Effector CD8-positive, alpha-beta T cell (primary cell): ENCODE results near the gene CPLX1.
"Not testable (repeated sequence)": the region's sequence is repeated elsewhere in the genome, so short reads cannot be mapped to it uniquely, and the experiment has no call there.

ENCODE experiments used
- DNase-seq: peaks from one replicate; lab custom pipeline; 2025; lab: John Stamatoyannopoulos, UW

Gene CPLX1

GRCh38 chr4:757111-757510 is 68.8 kb downstream of the CPLX1 start:
- no peak for DNase-seq

DNA sequence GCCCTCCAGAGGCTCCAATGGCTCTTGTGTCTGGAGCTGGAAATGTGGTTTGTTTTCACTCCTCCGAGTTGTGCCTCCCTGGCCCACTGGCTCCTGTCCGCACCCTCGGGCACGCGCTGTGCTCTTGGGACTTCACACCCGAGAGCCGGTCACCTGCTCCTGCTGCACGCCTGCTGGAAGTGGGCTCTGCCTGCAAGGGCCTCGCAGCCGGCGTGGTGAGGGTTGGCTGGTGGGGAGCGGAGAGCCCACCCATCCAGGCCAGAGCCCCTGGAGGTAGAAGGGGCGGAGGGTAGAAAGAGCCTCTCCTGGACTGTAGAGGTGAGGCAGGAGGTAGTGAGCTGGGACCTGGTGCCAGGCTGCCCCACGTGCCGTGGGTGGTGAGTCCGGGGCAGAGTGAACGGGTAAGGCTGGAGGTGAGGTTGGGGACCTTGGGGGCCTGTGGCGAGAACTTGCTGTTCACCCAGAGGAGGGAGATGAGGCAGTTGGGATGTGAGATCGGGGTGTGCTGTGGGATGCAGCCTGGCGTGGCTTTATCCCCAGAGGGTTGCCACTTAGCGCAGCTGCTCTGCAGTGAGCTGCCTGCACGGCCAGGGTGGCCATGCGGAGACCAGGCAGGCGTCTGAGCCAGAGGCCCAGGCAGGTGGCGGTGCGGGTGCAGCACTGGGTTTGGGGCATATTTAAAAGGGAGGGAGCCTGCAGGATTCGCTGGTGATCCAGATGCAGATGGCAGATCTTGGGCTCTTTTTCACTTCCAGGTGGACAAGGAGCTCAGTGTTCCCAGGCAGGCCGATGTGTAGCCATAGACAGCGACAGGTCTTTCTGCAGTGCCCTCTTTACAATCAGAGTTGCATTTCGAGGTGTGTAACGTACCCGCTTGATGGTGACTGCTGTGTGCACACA is 71.5 kb downstream of the CPLX1 start:
- no peak for DNase-seq

DNA sequence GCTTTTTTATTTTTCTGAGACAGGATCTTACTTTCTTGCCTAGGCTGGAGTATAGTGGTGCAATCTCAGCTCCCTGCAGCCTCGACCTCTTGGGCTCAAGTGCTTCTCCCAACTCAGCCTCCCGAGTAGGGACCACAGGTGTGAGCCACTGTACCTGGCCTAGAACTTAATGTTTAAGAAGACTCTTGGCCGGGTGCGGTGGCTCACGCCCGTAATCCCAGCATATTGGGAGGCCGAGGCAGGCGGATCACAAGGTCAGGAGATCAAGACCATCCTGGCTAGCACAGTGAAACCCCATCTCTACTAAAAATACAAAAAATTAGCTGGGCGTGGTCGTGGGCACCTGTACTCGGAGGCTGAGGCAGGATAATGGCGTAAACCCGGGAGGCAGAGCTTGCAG is 72.7 kb downstream of the CPLX1 start:
- DNase-seq: not testable (repeated sequence)

DNA sequence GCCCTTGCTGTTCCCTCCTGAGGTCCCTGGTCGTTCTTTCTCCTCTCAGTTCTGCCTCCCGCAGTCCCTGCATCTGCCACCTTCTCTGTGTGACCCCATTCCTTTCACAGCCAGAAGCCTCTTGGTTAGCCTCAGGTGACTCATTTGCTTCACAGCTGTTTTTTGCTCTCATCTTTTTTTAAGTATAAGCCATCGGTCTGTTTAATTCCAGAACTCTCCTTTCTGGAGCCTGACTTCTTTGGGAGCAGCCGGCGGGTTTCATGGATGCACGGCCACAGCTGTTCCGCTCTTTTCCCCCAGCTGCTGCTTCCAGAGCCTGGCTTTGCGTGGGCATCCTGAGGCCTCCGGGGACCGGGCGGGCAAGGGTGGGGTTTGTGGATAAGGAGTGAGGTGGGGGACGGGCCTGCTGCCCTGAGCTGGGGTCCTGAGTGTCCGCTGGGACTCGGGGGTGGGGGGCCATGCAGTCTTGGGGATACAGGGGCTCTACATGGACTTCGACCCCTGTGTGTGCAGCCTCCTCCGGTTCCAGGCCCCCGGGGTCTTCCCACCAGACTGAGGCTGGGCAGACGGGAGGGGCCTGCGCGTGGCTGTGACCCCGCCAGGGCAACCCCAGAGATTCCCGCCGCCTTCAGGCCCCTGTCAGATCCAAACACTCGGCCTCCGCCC is 73.6 kb downstream of the CPLX1 start:
- no peak for DNase-seq

DNA sequence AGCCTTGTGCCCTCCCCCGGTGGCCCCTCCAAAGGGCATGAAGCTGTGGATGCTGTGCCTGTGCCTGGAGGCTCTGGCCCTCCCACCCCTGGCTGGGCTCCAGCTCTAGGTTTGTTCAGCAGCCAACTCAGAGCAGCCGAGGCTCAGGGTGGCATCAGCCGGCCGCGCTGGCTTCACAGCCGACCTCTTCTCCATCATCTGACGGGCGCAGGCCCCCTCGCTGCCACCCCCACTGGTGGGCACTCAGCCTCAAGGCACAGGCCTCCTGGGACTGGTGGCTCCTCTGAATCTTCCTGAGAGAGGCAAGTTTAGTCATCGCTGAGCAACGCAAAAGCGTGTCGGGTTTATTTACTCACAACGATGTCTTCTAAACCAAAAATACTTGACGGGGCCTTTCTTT is 74.3 kb downstream of the CPLX1 start:
- no peak for DNase-seq

DNA sequence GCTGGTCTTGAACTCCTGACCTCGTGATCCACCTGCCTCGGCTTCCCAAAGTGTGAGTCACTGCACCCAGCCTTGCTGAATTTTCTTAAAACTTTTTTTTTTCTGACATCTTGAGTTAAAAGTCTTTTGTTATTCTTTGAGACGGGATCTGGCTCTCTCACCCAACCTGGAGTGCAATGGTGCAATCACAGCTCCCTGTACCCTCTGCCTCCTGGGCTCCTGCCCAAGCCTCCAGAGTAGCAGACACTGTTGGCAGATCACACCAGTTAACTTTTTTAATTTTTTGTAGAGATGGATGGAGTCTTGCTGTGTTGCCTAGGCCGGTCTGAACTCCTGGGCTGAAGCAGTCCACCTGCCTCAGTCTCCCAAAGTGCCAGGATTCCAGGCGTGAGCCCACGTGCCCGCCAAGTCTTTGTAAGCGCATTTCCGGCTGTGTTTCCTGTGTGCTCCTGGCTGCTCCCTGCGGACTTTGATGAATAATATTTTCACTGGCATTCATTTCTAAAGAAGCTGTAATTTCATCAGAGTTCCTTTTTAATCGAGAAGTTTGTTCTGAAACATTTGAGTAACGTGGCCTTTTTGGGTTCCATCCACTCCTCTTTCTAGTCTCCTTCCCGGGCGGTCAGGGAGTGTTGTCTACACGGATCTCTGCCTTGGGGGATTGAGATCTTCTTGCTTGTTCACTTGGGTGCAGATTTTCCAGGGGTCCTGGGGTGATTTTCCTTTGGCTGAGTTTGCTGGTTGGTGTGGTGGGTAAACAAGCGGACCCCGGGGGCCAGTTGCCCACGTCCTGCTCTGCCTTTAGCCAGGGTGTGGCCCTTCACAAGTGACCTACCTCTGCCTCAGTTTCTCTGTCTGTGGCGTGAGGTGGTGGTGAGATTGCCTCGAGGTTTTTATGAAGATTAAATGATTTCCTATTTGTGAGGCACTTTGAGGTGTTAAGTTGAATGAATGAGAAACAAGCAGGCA is 75.9 kb downstream of the CPLX1 start:
- no peak for DNase-seq

DNA sequence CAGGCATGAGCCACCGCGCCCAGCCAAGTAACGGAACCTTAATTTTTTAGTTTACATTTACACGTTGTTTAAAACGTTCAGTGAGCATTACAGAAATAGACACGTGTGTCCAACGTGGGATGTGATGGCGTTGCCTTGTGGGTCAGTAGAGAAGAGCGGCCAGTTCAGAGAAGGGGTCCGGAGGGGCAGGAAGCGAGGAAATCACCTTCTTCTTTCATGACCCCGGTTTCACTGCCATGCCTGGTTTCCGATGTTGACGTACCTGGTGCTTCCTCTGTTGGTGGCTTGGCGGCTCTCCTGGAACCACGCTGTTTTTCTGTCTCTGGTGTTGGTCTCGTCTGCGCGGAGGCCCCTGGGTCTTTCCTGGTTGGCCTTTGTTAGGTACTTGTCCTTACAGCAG is 77.5 kb downstream of the CPLX1 start:
- DNase-seq: no peak

GRCh38 chr4:747546-748170 is 78.3 kb downstream of the CPLX1 start:
- no peak for DNase-seq

GRCh38 chr4:744212-744841 is 81.6 kb downstream of the CPLX1 start:
- no peak for DNase-seq

- DNase-seq: no peak
These were observed 82.3 kb downstream of the CPLX1 start for GRCh38 chr4:743463-744211.

- peak; percentile 62 for DNase-seq
These were observed 83.1 kb downstream of the CPLX1 start for GRCh38 chr4:742742-743311.

DNA sequence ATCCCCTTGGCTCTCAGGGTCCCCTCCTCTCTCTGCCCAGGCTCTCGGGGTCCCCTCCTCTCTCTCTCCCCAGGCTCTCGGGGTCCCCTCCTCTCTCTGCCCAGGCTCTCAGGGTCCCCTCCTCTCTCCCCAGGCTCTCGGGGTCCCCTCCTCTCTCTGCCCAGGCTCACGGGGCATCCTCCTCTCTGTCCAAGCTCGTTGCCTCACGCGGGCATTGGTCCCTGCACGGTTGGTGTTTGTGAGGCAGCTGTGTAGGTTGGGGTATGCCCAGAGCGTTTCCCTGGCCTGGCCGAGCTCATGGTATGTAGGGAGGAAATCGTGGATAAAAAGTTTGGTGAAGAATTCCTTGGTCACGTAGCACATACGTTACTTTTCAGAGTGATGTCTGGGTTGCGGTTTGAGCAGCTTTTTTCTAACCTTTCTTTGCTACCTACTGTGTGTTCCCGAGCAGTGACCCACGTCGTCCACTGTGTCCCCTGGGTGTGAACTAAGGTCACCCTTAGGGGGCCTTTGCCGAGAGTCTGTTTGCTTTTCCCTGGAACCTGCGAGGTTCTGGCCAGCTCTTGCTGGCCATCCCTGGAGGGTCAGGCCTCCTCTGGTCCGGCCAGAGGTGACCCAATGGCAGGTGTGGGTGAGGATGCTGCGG is 83.7 kb downstream of the CPLX1 start:
- DNase-seq: no peak

DNA sequence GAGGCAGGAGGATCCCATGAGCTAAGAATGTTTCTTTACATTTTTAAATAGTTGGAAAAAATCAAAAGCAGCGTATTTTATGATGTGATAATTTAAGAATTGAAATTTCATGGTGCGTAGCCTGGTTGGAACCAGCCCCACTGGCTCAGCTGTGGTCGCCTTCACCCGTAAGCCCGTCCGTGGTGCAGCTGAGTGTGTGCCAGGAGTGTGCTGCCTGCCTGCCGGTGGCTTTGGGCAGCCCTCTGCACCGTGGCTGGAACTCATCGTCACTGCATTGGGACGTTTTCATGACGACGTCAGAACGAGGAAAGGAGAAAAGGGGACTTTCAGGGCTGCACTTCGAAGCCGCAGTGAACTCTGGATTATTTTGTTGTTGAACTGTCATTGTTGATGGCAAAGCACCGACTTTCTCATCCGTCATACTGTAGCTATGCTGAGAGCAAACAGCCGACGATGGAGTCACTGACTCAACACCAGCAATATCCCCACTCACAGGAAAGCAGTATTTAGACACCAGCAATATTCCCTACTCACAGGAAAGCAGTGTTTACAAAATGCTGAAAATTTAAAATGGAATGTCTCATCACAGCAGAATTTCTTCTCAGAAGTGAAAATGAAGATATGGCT is 85.2 kb downstream of the CPLX1 start:
- DNase-seq: no peak

- DNase-seq: no peak
These were observed 85.9 kb downstream of the CPLX1 start for GRCh38 chr4:740011-740410.

DNA sequence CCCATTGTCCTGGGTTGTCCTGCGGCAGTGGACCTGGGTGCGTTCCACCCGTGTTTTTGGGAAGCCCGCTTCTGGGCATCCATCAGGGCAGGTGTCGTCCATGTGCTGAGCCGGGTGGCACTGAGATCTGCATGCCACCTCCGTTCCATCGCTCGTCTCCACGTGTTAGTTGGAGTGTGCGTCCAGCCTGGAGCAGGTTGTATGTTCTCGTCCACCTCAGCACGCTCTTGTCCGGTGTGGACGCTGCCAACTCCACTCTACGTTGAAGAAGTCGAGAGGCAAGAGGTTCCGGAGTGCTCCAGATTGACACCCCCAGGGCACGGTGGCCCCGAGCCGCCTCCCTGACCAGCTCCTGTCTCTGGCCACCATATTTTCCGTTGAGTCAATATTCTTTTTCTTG is 86.4 kb downstream of the CPLX1 start:
- no peak for DNase-seq

- no peak for DNase-seq
These were observed 87.1 kb downstream of the CPLX1 start for GRCh38 chr4:738781-739280.

- not testable (repeated sequence) for DNase-seq
These were observed 89.4 kb downstream of the CPLX1 start for GRCh38 chr4:736561-736960.

- DNase-seq: no peak
These were observed 90.3 kb downstream of the CPLX1 start for GRCh38 chr4:735583-735982.
